DND-41 (cell line): ENCODE data around the gene FLT3.
"Not testable (repeated sequence)": the region's sequence is repeated elsewhere in the genome, so short reads cannot be mapped to it uniquely, and the experiment has no call there.

Source experiments
- ATAC-seq: fragments of 200-7000 bp; cut with Tn5 transposase; 3 replicates; pipeline ENCODE4 v1.9.1; 2021; ENCODE audit warnings: low read depth; ENCODE audit not compliant: insufficient read depth
- DNase-seq: peaks from one replicate; pipeline ENCODE4 v3.0.0-alpha.2; 2020
- H2AFZ ChIP-seq: 2 replicates; pipeline ENCODE4 v1.6.0; 2012; ENCODE audit warnings: low read depth, low read length
- H3K27ac ChIP-seq: 2 replicates; pipeline ENCODE4 v1.5.1; 2012; ENCODE audit warnings: low read length, inconsistent platforms
- H3K27me3 ChIP-seq: fragments of 200-600 bp; sonication (generic); 2 replicates; pipeline ENCODE4 v1.6.0; 2012; ENCODE audit warnings: low read length, mild to moderate bottlenecking, inconsistent platforms; ENCODE audit not compliant: insufficient read depth, poor library complexity
- H3K36me3 ChIP-seq: 2 replicates; pipeline ENCODE4 v1.5.1; 2012; ENCODE audit warnings: low read length, inconsistent platforms; ENCODE audit not compliant: insufficient read depth
- H3K4me1 ChIP-seq: 2 replicates; pipeline ENCODE4 v1.5.1; 2012; ENCODE audit warnings: mild to moderate bottlenecking, low read length; ENCODE audit not compliant: insufficient read depth
- H3K4me2 ChIP-seq: 2 replicates; pipeline ENCODE4 v1.6.0; 2012; ENCODE audit warnings: mild to moderate bottlenecking, moderate library complexity, low read length, inconsistent platforms; ENCODE audit not compliant: insufficient read depth
- H3K4me3 ChIP-seq, 2 experiments: fragments of 200-600 bp in 1 of 2; shearing (Covaris generic) in 1 of 2; 2 replicates each; pipeline ENCODE4 v1.5.1; 2012 to 2016; ENCODE audit warnings: inconsistent platforms in 2 of 2, low read length in 2 of 2, mild to moderate bottlenecking in 2 of 2, low read depth in 1 of 2, moderate library complexity in 1 of 2
- H3K79me2 ChIP-seq: 2 replicates; pipeline ENCODE4 v1.6.0; 2012; ENCODE audit warnings: low read length, inconsistent platforms; ENCODE audit not compliant: insufficient read depth
- H3K9ac ChIP-seq: 2 replicates; pipeline ENCODE4 v1.6.0; 2012; ENCODE audit warnings: low read depth, mild to moderate bottlenecking, inconsistent platforms, low read length, moderate library complexity
- H3K9me3 ChIP-seq: 2 replicates; pipeline ENCODE4 v1.5.1; 2012; ENCODE audit warnings: low read length, moderate library complexity, mild to moderate bottlenecking, inconsistent platforms; ENCODE audit not compliant: insufficient read depth, severe bottlenecking
- H4K20me1 ChIP-seq: 2 replicates; pipeline ENCODE4 v1.6.0; 2012; ENCODE audit warnings: low read length; ENCODE audit not compliant: insufficient read depth
- CTCF ChIP-seq: IDR thresholded peaks from 2 replicates; pipeline ENCODE4 v1.5.1; 2012; ENCODE audit warnings: borderline replicate concordance, low read length, moderate library complexity, mild to moderate bottlenecking; ENCODE audit not compliant: poor library complexity, severe bottlenecking; ENCODE audit errors: extremely low read depth
- EZH2 ChIP-seq: IDR thresholded peaks from 3 replicates; pipeline ENCODE4 v1.6.1; 2012; ENCODE audit warnings: borderline replicate concordance, low read depth, mild to moderate bottlenecking, moderate library complexity, low read length, inconsistent platforms; ENCODE audit not compliant: severe bottlenecking

The FLT3 gene

GRCh38 chr13:28100150-28101121 is at the start of gene FLT3:
FLT3 (minus strand) TSS chr13:28100576; CDS start chr13:28100510, 66 bp downstream.
- Histone ChIP-seq H2AFZ (peak within 1 kb of the TSS; percentile 73), H3K9ac (peak within 1 kb of the TSS; percentile 35)
- ATAC-seq = peak; percentile 94

GRCh38 chr13:28147495-28147894 is 47.1 kb upstream of the FLT3 start:
- H3K4me1 ChIP-seq = peaks cover 17% of the 10 kb centered on the region
- DNase-seq = no peak
- ATAC-seq = no peak

More at GRCh38 chr13:28100150-28101121, at the start of gene FLT3:
- H3K4me2 ChIP-seq = peak within 1 kb of the TSS; percentile 78
- no peaks in the 10 kb centered on the region for H4K20me1 ChIP-seq
- H3K79me2 ChIP-seq = no peaks in the 10 kb centered on the region
- no peaks in the 10 kb centered on the region for H3K9me3 ChIP-seq
- H3K4me1 ChIP-seq = peaks cover 21% of the 10 kb centered on the region
- peak; percentile 85 for DNase-seq
- H3K27ac ChIP-seq = no peak within 1 kb of the TSS
- H3K36me3 ChIP-seq = no peaks in the 10 kb centered on the region
- TF ChIP-seq CTCF (no peak), EZH2 (peak; percentile 82)
- H3K4me3 ChIP-seq = peak within 1 kb of the TSS; percentile 8 to 51; a peak in 3 of 4 replicates
- H3K27me3 ChIP-seq = peaks cover 41% of the 10 kb centered on the region

DNA sequence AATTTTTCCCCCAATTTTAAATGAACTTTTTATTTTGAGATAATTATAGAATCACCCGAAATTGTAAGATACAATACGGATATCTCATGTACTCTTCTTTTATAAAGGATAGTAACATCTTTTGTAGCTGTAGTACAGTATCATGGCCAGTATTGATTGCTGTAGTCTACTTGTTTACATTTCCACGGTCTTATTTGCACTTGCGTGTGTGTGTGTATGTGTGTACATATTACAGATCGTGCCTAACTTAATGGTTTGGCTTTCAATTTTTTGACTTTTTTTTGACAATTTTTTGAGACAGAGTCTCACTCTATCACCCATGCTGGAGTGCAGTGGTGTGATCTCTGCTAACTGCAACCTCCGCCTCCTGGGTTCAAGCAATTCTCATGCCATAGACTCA is 44.7 kb upstream of the FLT3 start:
- Histone ChIP-seq H3K27me3 (no peaks in the 10 kb centered on the region), H3K4me2 (no peak overlapping the region; the same call in 1 of the 2 replicates), H3K9me3 (no peaks in the 10 kb centered on the region), H3K79me2 (peaks cover 100% of the 10 kb centered on the region), H3K4me1 (peaks cover 39% of the 10 kb centered on the region), H3K9ac (no peak overlapping the region), H3K36me3 (peaks cover 10% of the 10 kb centered on the region), H4K20me1 (peaks cover 95% of the 10 kb centered on the region), H2AFZ (no peak overlapping the region), H3K4me3 (no peak overlapping the region), H3K27ac (no peak overlapping the region)
- TF ChIP-seq CTCF = no peak
- TF ChIP-seq EZH2 = no peak
- DNase-seq (no peak), ATAC-seq (no peak)

More at GRCh38 chr13:28147495-28147894, 47.1 kb upstream of the FLT3 start:
- Histone ChIP-seq H3K4me2 (no peak overlapping the region), H3K27me3 (no peaks in the 10 kb centered on the region), H3K9ac (no peak overlapping the region), H4K20me1 (peaks cover 90% of the 10 kb centered on the region), H2AFZ (no peak overlapping the region), H3K79me2 (peaks cover 100% of the 10 kb centered on the region), H3K27ac (no peak overlapping the region), H3K4me3 (no peak overlapping the region), H3K36me3 (peaks cover 10% of the 10 kb centered on the region), H3K9me3 (no peaks in the 10 kb centered on the region)
- TF ChIP-seq CTCF (no peak), EZH2 (no peak)

DNA sequence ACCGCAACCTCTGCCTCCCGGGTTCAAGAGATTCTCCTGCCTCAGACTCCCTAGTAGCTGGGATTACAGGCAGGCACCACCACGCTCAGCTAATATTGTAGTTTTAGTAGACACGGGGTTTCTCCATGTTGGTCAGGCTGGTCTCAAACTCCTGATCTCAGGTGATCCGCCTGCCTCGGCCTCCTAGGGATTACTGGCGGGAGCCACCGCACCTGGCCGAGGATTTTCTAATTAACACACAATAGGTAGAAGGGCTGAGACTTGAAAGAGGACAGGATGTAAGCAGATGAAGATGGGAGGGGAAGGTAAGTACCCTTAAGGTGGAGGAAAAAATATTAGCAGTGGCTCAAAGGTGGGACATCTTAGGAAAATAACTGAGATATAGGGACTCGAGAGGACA is 41.2 kb upstream of the FLT3 start:
- peak overlapping the region in 1 of 2 experiments; percentile 26; a peak in 1 of 4 replicates for H3K4me3 ChIP-seq
- H3K79me2 ChIP-seq = peaks cover 96% of the 10 kb centered on the region
- H3K4me1 ChIP-seq = peaks cover 51% of the 10 kb centered on the region
- peaks cover 67% of the 10 kb centered on the region for H4K20me1 ChIP-seq
- not testable (repeated sequence) for H3K27me3 ChIP-seq, DNase-seq, H3K27ac ChIP-seq, H3K36me3 ChIP-seq, H3K9me3 ChIP-seq, H2AFZ ChIP-seq, ATAC-seq, H3K9ac ChIP-seq
- peak overlapping the region; percentile 75; the same call in 1 of the 2 replicates for H3K4me2 ChIP-seq
